Glomerular visceral epithelial cell (primary cell): ENCODE results near the gene GPR42.
"Not testable (repeated sequence)": the region's sequence is repeated elsewhere in the genome, so short reads cannot be mapped to it uniquely, and the experiment has no call there.

Experiments used
- DNase-seq: peaks from one replicate; pipeline ENCODE4 v3.0.0-alpha.2; 2016; ENCODE audit errors: extremely low spot score

Gene GPR42

DNA sequence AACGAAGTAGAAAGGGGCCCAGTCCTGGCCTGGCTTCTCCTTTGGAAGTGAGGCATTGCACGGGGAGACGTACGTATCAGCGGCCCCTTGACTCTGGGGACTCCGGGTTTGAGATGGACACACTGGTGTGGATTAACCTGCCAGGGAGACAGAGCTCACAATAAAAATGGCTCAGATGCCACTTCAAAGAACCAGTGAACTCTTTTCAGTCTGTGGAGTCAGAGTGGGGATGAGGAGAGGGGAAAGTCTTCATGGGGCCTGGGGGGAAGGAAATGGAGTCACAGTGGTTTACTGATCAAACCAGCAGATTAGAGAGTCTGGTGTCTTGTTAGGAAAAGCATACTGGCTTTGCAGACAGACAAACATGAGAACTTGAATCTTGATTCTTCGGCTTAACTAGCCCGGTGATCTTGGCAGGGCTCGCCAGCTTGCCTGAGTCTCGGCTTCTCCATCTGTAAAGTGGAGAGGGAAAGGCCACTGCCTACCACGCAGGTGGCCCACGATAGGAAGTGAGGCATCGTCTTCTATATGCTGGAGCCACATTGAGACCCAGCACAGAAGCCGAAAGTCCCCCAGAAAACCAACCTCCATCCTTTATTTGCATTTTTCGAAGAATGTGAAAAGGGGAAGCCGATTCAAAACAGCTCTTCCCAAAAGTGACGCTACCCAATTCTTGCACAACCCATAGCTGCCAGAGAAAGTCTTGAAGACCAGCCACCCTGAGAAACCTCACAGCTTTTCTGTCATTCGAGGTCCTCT, 23.5 kb upstream of the GPR42 start, which contains the start of gene FFAR1:
TSS of gene FFAR1 (plus strand) at position 732 of the 759 bp plus-strand sequence. CDS start 3,650 bp downstream, outside the sequence.
- DNase-seq = no peak

DNA sequence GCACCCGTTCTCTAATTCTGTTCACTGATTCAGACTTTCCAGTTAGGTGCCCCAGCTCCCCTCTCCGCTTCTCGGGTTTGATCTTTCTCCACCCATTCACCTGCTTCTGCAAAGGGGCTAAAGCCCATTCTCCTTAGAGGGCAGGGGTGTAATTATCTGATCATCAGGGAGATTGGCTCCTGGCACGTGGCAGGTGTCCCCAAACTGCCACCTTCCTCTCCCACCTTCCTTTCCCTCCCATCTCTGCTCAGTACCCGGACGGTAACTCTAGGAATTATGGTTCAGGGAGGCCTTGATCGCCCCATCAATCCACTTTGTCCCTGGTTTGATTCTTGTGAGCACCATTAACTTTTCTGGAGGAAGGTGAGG, 23.0 kb upstream of the GPR42 start:
- DNase-seq = no peak

DNA sequence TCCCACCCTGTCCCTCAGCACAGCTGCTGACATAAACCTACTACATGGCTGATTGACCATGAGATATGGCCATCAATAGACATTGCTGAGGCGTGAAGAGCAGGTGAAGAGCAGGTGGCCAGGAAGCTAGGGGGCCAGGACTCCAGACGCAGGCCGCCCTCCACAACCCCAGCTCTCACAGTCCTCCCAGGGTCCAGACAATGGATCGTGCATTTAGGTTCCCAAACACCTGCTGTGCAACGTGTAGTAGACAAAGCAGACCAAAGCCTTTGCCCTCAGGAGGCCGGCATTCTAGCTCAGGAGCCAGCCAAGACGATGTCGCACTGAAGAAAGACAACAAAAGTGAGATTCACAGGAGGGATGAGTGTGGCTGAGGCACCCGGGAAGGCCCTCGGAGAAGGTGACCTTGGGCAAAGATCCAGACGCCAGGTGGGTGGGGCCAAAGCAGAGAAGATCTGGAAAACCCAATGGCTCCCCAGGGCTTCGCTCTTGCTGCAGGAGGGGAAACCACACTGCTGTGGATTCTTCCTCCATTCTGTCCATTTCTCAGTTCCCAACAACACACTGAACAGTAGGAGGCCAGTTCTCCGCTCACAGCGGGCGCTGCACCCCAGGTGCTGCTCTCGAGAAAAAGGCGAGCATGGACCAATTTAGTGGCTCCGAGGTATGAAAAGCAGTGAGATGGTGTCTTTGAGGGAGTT, 21.8 kb upstream of the GPR42 start:
- no peak for DNase-seq

GRCh38 chr19:35349614-35350521, 21.0 kb upstream of the GPR42 start:
- no peak for DNase-seq

GRCh38 chr19:35350591-35350990, 20.3 kb upstream of the GPR42 start:
- no peak for DNase-seq

DNA sequence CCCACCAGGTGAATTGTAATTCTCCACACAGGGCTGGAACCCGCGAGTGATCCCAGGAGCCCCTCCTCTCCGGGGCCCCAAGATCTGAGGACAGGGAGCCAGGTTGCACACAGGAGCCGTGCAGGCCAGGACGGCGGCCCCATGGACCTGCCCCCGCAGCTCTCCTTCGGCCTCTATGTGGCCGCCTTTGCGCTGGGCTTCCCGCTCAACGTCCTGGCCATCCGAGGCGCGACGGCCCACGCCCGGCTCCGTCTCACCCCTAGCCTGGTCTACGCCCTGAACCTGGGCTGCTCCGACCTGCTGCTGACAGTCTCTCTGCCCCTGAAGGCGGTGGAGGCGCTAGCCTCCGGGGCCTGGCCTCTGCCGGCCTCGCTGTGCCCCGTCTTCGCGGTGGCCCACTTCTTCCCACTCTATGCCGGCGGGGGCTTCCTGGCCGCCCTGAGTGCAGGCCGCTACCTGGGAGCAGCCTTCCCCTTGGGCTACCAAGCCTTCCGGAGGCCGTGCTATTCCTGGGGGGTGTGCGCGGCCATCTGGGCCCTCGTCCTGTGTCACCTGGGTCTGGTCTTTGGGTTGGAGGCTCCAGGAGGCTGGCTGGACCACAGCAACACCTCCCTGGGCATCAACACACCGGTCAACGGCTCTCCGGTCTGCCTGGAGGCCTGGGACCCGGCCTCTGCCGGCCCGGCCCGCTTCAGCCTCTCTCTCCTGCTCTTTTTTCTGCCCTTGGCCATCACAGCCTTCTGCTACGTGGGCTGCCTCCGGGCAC, 19.3 kb upstream of the GPR42 start:
- DNase-seq = no peak

DNA sequence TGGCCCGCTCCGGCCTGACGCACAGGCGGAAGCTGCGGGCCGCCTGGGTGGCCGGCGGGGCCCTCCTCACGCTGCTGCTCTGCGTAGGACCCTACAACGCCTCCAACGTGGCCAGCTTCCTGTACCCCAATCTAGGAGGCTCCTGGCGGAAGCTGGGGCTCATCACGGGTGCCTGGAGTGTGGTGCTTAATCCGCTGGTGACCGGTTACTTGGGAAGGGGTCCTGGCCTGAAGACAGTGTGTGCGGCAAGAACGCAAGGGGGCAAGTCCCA, 18.8 kb upstream of the GPR42 start:
- DNase-seq = no peak

DNA sequence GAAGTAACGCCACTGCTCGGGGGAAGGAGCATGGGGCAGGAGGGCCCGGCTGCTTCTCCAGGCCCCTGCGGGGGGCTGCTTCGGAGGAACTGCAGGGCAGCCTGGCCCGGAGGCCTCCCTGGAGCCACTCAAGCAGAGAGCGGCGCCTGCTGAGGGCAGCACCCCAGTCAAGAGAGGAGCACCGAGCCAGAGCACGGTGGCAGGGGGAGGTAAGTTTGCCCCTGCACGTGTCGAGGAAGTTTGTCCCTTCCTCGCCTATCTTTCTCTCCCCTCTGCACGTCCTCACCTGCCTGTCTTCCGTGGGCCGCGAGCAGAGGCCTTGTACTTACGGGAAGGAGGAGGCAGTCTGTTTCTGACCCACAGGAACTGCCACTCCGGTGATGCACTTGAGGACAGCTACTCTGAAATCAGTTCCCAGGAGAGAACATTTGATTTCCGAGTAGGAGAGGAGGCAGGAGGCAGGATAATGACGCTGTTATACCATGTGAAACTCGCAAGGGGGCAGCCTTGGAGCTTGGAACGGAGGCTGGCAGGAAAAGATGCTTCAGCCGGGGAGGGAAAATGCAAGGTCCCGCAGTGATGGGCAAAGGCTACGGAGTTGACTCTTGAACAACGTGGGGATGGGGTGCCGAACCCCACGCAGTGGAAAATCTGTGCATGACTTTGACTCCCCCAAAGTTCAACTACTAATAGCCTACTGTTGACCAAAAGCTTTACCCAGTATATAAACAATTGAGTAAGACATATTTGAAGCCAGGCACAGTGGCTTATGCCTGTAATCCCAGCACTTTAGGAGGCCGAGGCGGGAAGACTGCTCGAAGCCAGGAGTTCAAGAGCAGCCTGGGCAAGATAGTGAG, 18.2 kb upstream of the GPR42 start:
- DNase-seq = peak; percentile 67

DNA sequence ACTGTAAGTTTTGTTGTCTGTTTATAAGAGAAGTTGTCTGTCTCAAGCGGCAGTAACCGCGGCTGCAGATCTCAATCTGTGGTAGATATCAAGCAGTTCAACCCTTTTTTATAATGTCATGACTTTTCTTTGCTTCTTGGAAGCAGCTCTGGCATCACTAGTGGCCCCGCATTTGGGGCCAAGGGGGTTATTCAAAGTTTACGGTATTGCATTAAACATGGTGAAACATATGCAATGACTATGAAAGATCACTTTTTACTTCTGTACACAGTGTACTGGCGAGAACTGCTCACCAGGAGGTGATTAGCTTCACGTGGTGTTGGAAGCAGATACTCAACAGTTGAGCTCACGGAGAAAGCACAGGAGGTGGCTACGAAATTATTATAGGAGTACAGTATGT, 17.2 kb upstream of the GPR42 start:
- no peak for DNase-seq

- DNase-seq = no peak
Measured at GRCh38 chr19:35354898-35355297, 16.0 kb upstream of the GPR42 start.

GRCh38 chr19:35355791-35356460, 14.9 kb upstream of the GPR42 start:
- no peak for DNase-seq

- no peak for DNase-seq
Measured at GRCh38 chr19:35357867-35358573, 12.8 kb upstream of the GPR42 start, which contains the start of gene FFAR3. FFAR3 (plus strand) TSS chr19:35358460; CDS start chr19:35358891, 431 bp downstream.

DNA sequence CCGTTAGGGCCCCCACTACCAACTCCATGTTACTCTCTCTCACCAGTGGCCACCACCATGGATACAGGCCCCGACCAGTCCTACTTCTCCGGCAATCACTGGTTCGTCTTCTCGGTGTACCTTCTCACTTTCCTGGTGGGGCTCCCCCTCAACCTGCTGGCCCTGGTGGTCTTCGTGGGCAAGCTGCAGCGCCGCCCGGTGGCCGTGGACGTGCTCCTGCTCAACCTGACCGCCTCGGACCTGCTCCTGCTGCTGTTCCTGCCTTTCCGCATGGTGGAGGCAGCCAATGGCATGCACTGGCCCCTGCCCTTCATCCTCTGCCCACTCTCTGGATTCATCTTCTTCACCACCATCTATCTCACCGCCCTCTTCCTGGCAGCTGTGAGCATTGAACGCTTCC, 12.0 kb upstream of the GPR42 start:
- DNase-seq = not testable (repeated sequence)

DNA sequence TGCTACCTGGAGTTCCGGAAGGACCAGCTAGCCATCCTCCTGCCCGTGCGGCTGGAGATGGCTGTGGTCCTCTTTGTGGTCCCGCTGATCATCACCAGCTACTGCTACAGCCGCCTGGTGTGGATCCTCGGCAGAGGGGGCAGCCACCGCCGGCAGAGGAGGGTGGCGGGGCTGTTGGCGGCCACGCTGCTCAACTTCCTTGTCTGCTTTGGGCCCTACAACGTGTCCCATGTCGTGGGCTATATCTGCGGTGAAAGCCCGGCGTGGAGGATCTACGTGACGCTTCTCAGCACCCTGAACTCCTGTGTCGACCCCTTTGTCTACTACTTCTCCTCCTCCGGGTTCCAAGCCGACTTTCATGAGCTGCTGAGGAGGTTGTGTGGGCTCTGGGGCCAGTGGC, 11.5 kb upstream of the GPR42 start:
- not testable (repeated sequence) for DNase-seq

GRCh38 chr19:35360081-35360480, 10.8 kb upstream of the GPR42 start:
- DNase-seq = not testable (repeated sequence)

DNA sequence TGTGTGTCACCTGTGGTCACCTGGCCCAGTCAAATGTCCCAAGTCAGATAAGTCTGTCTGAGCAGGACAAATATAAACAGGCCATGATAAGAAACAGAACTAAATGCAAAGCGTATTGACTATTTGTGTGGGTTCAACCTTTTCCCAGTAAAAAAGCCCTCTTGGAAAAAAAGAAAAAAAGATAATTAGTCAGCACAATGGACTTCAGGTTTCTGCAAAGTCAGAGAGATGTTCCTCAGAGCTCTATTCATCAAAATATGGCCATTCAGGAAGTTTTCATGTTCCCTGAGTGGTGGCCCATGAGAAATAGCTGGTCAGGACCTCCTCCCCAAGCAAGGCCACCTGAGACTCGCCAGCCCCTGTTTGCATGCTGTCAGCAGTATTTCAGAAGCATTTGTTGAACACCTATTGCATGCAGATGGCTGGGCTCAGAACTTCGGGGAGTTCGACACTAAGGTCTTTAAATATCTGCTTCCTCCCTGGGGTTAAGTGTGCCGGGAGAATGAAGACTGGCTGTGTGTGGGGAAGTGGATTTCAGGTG, 9.9 kb upstream of the GPR42 start:
- DNase-seq = no peak

GRCh38 chr19:35362261-35363000, 8.4 kb upstream of the GPR42 start:
- no peak for DNase-seq

GRCh38 chr19:35363001-35363590, 7.8 kb upstream of the GPR42 start:
- DNase-seq = no peak
